Subcutaneous adipose tissue (tissue), 4 donors: Measurements from ENCODE around the gene FBXO3. TPM values are rescaled to one million over a fixed set of nuclear protein-coding genes. Genes with fewer than 3 reads are reported as not detected.

Experiments used
- total RNA-seq, 4 donors: library from RNA; depleted of rRNA; stranded (reverse); fragments of >200 nt; gene quantifications; one replicate each; pipeline ENCODE4 v1.1.0, GENCODE V29; 2016
- TF ChIP-seq, protein P1 (sequence below): fragments of 450-650 bp; IDR thresholded peaks from one replicate; pipeline ENCODE4 v1.5.1; 2016; ENCODE audit warnings: low read depth, mild to moderate bottlenecking, control low read depth, antibody characterized with exemption, moderate library complexity

Gene FBXO3
- total RNA-seq, 4 donors from 2014 or later = 28.8 to 38.5 (median 33.9) TPM

DNA sequence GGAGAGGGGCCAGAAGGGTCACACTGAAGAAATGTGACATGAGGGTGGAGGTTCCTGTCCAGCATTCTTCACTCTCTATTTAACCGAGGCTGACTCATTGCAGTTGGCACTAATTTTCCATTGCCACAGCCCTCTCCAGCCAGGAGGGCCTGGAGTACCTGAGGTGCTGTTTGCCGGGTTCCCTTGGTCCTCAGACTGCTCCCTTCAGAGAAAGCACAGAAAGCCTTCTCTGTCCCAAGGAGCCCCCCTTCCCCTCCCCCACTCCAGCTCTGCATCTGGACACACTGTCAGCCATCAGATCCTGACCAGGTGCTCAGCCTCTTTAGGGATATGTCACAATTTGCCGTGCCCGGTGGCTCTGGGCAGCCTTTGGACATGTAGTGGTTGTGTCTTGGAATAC lies 70.5 kb downstream of the FBXO3 start:
- TF ChIP-seq, protein P1, sequence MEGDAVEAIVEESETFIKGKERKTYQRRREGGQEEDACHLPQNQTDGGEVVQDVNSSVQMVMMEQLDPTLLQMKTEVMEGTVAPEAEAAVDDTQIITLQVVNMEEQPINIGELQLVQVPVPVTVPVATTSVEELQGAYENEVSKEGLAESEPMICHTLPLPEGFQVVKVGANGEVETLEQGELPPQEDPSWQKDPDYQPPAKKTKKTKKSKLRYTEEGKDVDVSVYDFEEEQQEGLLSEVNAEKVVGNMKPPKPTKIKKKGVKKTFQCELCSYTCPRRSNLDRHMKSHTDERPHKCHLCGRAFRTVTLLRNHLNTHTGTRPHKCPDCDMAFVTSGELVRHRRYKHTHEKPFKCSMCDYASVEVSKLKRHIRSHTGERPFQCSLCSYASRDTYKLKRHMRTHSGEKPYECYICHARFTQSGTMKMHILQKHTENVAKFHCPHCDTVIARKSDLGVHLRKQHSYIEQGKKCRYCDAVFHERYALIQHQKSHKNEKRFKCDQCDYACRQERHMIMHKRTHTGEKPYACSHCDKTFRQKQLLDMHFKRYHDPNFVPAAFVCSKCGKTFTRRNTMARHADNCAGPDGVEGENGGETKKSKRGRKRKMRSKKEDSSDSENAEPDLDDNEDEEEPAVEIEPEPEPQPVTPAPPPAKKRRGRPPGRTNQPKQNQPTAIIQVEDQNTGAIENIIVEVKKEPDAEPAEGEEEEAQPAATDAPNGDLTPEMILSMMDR = no peak

DNA sequence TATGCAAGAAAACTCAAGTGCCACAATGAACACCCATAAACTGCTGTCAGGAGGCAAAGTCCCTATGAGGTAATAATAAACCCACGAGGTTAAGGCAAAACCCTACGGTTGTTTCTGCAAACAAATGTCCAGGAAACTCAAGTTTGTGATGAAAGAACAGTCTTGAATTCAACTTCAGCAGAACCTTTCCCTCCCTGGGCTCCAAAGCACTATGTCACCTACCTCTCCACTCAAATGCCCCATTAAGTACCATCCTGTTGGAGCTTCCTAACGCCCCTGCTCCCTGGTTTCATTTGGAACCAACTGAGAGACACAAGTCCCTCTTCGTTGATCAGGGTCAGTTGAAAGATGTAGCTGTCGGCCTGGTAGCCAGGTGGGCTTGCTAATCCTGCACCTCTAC lies 71.1 kb downstream of the FBXO3 start:
- TF ChIP-seq, protein P1 = no peak

- TF ChIP-seq, protein P1 = no peak
Measured at GRCh38 chr11:33701302-33702230, 72.8 kb downstream of the FBXO3 start.

DNA sequence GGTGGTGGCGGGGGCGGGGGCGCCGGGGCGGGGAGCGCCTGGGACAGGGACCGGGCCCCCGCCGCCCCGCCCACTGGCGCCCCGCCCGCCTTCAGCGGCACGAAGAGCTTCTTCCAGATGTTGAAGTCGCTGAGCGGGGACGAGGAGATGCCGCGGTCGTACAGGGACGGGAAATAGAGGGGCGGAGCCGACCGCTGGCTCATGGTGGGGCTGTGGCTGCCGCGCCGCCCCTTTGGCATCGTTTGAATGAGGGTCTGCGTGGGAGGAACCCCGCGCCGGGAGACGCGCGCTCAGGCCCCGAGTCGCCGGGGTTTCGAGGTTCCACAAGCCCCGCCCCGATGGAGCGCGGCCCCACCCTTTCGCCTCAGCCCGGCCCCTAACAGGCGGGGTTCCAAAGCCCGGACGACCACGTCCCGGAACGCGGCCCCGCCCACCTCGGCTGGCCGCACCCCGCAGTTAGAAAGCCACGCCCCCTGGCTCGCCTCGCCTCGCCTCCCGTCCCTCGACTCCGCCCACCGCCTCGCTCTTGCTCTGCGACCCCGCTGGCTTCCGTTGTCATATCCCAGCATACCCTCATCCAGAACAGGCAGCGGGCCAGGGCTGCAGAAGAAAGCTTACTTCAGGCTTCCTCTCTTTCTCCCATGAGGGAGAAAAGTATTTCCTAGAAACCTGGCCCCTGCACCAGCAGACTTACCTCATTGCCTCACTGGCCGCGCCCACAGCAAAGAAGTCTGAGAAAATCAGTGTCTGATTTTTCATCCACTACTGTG lies 73.6 kb downstream of the FBXO3 start, which contains the start of gene C11orf91:
TSS of gene C11orf91 (minus strand) at position 325 of the 770 bp plus-strand sequence. CDS start at position 239, 86 bp downstream.
- TF ChIP-seq, protein P1 = no peak

DNA sequence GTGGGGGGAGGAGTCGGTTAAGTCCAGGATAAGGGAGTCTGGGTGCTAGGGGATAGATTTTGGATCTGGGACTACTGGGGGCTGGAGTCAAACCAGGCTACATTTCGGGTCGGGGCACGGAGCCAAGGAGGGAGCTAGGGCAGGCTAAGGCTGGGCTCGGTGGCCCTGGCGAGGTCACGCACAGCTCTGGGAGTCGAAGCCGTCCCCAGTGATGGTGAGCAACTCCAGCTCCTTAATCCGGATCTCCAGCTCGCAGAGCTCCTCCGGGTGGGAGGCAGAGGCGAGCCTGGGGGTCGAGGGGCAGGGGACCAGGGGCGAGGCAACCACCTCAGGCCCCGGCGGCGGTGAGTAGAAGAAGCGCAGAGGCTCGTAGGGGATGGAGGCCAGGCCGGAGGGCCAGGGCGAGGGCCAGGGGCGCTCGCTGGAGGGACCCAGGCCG lies 74.2 kb downstream of the FBXO3 start:
- TF ChIP-seq, protein P1 = no peak

DNA sequence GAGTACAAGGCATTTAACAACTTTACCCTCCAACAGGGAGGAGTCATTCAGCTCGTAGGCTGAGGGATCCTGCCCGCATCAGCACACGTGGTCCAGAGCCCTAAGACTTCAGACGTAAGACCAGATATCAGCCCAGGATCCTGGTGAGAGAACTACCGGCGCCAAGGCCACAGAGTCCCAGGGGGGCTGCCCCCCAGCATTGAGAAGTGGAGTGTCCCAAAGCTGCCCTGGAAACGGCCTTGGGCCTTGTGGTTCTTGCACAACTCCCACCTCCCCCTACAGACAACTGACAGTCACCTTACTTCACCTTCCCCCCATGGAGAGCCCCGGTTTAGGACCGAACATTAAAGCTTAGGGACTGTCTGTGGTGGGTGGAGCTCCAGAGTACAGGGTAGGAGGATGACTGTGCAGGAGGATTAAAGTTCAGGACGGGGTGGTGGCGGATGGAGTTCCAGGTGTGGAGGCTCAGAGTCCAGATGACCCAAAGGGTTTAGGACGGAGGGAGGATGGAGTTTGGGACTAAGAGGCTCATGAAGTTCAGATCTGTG lies 74.7 kb downstream of the FBXO3 start:
- TF ChIP-seq, protein P1 = no peak
